ENCODE measurements around the gene DOCK1. TPM values are rescaled to one million over a fixed set of nuclear protein-coding genes. Genes with fewer than 3 reads are reported as not detected.

The DOCK1 gene
- polyA plus RNA-seq, 1 donor, result 29.9 TPM

- no peak for DNase-seq
Measured at GRCh38 chr10:126955396-126955795, 50.2 kb downstream of the DOCK1 start.

GRCh38 chr10:126955934-126956711, 50.9 kb downstream of the DOCK1 start:
- DNase-seq, result no peak

GRCh38 chr10:126956712-126957108, 51.5 kb downstream of the DOCK1 start:
- no peak for DNase-seq

DNA sequence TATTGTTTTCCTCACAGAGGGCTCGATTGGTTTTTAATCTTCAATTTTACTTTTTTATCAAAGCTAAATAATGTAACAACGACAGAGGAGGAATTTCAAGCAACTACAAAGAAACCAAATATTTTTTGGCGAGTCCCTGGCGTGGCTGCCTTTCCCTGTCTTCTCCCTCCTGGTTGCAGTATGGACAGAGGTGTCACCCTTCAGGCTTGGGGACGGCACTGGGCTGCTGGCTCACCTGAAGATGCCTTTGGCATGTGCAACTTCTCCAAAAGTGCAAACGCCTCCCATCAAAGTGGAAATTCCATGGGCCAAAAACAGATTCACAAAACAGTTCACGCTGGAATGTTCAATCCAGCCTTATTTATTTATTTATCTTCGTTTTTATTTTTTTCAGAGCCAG, 51.9 kb downstream of the DOCK1 start:
- DNase-seq, result no peak

DNA sequence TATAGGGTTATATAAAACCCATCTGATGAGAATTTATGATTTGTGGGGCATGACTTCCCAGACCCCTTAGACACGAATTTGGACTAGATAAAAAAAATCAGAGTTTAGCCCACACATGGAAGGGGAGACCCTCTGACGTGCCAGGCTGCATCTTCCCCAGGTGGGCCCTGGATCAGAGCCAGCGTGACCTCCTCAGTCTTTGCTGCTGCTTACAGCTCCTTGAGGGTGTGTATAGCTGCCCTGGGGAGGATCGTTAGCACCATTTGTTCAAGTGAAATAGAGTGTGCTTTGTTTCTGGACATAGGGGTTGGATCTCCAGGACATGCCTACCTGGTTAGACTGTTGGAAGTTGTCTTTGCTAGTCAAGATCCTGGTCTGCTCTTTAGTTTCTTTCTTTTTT, 54.2 kb downstream of the DOCK1 start:
- DNase-seq, result no peak

GRCh38 chr10:126959906-126960685, 54.9 kb downstream of the DOCK1 start:
- no peak for DNase-seq

DNA sequence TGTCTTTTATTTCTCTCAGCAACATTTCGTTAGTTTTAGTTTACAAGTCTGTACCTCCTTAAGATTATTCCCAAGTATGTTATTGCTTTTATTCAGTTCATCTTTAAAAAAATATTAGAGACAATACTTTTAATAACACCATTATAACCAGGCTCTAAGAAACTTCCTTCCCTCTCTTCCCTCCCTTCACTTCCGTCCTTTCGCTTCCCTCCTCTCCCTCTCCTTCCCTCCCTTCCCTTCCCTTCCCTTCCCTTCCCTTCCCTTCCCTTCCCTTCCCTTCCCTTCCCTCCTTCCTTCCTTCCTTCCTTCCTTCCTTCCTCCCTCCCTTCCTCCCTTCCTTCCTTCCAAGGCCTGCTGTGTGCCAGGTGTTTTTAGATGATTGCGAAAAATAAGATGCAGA, 58.1 kb downstream of the DOCK1 start:
- no peak for DNase-seq

DNA sequence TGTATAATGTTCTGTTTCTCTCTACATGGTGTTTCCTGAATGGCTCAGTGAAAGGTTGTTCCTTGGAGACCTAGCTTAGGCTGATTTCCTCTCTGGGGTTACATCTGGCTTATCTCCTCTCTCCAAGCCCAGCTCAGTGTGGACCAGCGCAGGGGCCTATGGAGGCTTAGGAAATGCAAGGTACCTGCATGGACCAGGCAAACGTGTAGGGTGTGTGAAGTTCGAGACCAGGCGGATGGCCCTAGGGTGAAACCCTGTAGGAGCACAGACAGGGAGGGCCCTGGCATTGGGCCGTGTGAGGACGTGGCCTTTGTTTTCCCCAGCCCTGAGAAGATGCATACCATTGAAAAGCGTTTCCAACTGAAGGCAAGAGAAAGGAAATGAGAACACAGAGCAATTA, 59.0 kb downstream of the DOCK1 start:
- DNase-seq, result no peak

GRCh38 chr10:126966938-126967337, 61.7 kb downstream of the DOCK1 start:
- no peak for DNase-seq

DNA sequence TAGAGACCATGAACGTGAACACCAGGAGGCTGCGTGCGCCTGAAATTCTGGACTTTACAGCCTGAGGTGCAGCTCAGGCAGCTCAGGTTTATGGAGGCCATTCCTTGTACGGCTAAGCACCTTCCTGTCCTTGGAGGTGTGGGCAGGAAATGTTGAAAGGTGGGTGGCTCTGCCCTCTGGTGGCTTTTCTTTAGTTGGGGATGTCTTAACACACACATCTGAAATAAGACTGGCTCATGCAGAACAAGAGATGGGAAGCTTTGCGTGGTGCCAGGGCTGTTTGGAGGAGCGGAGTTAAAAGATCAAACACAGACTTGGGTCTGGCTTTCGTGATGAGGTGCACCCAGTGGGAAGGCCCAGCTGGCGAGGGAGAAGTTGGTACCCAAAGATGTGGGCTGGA, 64.1 kb downstream of the DOCK1 start:
- DNase-seq, result no peak

DNA sequence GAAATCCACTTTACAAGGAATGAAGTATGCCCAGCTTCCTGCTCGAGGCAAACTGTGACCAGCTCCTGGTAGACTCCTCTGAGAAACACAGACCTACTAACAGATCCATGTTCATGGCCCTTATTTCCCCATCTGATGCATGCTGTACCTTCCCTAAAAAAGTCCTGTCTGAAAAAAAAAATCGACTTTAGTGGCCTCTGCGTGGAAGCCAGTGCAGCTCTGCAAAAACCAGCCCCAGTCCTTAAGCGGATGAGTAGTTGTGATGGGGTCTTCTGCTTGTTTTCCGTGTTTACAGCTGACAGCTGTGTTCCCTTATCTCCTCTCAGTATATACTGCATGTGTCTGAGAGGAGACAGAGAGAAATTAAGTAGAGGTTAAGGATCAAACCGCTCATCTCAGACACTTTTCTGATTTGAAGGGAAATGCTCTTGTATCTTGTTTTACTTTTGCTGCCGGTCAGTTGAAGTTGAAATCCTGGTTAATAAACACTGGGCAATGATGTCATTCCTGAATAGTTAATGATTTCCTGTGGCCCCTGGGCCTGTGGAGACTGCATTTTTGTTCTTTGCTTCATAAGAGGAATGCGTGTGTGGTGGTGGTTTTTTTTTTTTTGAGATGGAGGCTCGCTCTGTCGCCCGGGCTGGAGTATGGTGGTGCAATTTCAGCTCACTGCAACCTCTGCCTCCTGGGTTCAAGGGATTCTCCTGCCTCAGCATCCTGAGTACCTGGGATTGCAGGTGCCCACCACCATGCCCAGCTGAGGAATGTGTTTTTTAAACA, 67.6 kb downstream of the DOCK1 start:
- no peak for DNase-seq

GRCh38 chr10:126975221-126975620, 70.0 kb downstream of the DOCK1 start:
- DNase-seq, result no peak

DNA sequence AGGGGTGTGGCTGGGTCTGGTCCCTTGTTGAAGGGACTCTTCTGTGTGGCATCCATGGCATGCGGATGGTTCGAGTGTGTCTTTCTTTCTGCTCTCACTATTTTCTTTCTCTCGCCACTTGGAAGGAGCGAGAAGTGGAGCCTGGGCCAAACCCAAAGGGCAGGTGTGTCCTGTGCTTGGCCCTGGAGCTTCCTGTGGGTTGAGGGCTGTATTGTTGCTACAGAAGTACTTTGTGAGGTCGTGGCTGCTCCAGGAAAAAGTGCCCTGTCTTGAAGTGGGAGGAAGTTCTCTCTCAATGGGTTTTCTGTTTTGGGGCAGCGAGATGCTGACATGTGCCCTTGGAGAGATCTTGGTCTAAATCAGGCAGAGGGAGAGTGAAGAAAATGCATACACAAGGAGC, 72.0 kb downstream of the DOCK1 start:
- DNase-seq, result no peak

- no peak for DNase-seq
Measured at GRCh38 chr10:126979311-126979710, 74.1 kb downstream of the DOCK1 start.

DNA sequence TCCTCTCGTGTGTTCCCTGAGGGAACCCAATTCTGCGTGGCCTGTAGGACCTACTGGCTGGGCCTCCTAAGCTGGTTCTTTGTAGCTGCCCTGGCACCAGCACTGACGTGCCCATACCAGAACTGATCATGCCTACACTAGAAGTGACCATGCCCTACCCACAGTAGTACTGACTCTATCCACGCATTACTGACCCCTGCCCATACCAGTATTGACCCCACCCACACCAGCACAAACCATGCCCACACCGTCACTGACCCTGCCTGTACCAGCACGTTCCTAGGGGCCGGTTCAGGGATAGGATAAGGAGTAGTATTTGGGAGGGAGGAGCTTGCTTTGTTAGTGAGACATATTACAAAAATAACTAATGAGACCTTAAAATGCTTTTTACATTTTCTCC, 88.0 kb downstream of the DOCK1 start:
- DNase-seq, result no peak

DNA sequence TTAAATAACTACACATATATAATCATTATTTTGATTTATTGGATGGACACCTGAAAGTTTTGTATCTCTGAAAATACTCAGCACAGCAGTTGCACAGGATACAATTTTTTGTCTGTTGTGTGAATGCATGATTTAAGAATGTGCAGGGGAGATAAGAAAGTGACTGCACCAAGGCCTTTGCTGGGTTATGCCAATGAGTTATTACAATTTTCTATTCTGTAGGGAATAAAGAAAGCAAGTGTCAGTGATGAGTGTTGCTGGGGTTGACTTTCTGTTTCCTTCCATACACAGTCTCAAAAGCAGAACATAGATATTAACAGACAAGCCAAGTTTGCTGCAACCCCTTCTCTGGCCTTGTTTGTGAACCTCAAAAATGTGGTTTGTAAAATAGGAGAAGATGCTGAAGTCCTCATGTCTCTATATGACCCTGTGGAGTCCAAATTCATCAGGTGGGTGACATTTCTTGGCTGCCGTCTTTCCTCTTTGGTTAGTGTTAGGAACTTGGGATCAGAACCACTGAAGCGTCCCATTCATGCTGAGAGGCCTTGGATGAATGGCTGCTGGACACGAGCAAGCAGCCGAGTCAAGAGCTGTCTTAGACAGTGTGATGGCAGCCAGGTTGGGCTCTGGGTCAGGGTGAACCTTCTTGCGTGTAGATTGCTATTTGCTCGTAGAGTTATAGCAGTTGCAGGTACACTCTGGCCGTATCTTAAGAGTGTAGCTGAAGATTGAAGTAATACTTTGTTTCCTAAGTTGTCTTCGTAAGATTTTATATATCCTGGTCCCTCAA, 92.8 kb downstream of the DOCK1 start:
- DNase-seq, result no peak

DNA sequence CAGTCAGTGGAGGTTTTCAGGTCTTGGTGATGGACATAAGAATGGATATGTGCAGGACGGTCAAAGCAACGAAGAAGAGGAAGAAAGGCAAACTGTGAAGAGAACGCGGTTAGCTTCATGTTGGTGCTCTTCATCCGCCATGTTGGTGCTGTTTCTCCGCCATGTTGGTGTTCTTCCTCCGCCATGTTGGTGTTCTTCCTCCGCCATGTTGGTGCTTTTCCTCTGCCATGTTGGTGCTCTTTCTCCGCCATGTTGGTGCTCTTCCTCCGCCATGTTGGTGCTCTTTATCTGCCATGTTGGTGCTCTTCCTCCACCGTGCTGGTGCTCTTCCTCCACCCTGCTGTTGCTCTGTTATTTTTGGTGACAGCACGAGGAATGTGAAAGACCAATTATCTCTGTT, 95.4 kb downstream of the DOCK1 start:
- no peak for DNase-seq

DNA sequence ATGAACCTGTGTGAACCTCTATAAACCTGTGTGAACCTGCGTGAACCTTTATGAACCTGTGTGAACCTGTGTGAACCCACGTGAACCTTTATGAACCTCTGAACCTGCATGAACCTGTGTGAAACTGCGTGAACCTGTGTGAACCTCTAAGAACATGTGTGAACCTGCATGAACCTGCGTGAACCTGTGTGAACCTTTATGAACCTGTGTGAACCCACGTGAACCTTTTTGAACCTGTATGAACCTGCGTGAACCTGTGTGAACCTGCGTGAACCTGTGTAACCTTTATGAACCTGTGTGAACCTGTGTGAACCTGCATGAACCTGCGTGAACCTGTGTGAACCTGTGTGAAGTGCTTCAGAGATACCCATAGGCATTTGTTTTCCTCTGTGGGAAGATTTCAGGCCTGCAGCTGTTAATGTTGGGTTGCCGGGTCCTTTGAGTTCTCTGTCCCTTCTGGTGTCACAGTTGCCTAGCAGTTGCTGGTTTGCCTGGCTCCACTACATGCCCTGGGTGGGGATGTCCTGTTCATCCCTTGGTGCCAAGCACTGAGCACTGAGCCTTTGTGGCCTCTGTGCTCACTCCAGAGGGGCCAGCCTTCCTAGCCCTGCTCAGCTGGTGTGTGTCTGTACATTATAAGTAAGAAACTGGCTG, 97.9 kb downstream of the DOCK1 start:
- no peak for DNase-seq

DNA sequence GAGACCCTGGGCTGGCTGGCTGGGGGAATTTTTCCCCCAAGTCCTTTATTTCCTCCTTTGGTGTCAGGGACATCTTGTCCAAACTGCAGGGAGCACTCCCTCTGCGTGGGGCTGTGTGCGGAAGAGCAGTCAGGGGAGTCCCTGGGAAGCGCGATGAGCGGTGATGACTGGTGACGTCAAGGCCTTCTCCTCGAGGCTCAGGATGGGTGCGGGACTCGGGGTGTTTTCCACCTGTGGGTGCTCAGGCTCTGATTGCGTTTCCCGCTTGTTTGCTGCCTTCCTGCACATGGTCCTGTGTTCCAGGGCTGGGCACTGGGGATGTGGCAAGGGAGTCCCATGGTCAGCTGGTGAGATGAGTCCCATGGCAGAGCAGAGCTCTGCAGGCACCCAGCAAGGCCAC, 101.2 kb downstream of the DOCK1 start:
- DNase-seq, result no peak

GRCh38 chr10:127009366-127009765, 104.1 kb downstream of the DOCK1 start:
- DNase-seq, result no peak

GRCh38 chr10:127011174-127011573, 105.9 kb downstream of the DOCK1 start:
- DNase-seq, result no peak

Measured in hindlimb muscle (tissue), 1 donor.